ENCODE data around the gene EMSY. TPM values are rescaled to one million over a fixed set of nuclear protein-coding genes. Genes with fewer than 3 reads are reported as not detected.

Gene EMSY
- total RNA-seq, 1 experiment from 2014 or later = 52.4 TPM

GRCh38 chr11:76462317-76462716, 17.5 kb downstream of the EMSY start:
- CTCF ChIA-PET = no interaction called here
- POLR2A ChIA-PET (ENCODE audit: low non-redundant PET) = no interaction called here
- no peak overlapping the region for H3K27ac ChIP-seq (ENCODE audit: low read depth, low read length, poor library complexity, severe bottlenecking)
- no peaks in the 10 kb centered on the region for H3K27me3 ChIP-seq (replicated peaks; ENCODE audit: insufficient read depth, low read depth, low read length, poor library complexity)
- no peaks in the 10 kb centered on the region for H3K9me3 ChIP-seq (ENCODE audit: low read depth, low read length, poor library complexity, severe bottlenecking)
- TF ChIP-seq EZH2 (IDR thresholded peaks at IDR 0.05; ENCODE audit: borderline replicate concordance, low read depth, low read length, poor library complexity, severe bottlenecking) = no peak
- TF ChIP-seq CTCF (conservative IDR thresholded peaks at IDR 0.05; ENCODE audit: low read depth, low read length) = no peak
- DNase-seq (ENCODE audit: low spot score) = no peak
- BruUV-seq (replicated peaks) = no TSS peak
- no peak overlapping the region for H3K4me3 ChIP-seq (ENCODE audit: low read depth, low read length, poor library complexity, severe bottlenecking)
- intact Hi-C loops (cut with micrococcal nuclease; ENCODE audit: unreplicated experiment) = no loop called here
- no peaks in the 10 kb centered on the region for H3K4me1 ChIP-seq (ENCODE audit: insufficient read depth, low read length, poor library complexity, severe bottlenecking)
- peaks cover 15% of the 10 kb centered on the region for H3K36me3 ChIP-seq (ENCODE audit: insufficient read depth, low read length, poor library complexity, severe bottlenecking)

DNA sequence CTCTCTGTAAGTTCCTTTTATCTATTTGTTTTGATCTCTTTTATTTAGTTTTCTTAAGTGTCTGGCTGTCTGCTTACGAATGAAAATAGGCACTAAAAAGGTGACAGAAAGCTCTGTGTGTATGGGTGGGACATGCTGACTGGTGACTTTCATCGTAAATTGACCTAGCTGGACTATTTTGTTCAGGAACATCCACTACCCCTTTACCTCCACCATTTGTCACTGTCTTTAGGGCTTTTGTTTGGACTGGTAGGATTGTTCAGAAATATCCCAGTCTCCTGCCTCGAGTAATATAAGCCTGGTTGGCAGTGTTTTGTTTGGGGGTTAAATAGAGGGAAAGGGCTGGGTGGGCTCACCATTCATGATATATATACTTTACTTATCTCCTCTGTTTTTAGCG, 20.9 kb downstream of the EMSY start:
- Histone ChIP-seq H3K27ac (ENCODE audit: low read depth, low read length, poor library complexity, severe bottlenecking) (no peak overlapping the region), H3K36me3 (ENCODE audit: insufficient read depth, low read length, poor library complexity, severe bottlenecking) (peaks cover 15% of the 10 kb centered on the region), H3K4me1 (ENCODE audit: insufficient read depth, low read length, poor library complexity, severe bottlenecking) (no peaks in the 10 kb centered on the region), H3K9me3 (ENCODE audit: low read depth, low read length, poor library complexity, severe bottlenecking) (no peaks in the 10 kb centered on the region), H3K4me3 (ENCODE audit: low read depth, low read length, poor library complexity, severe bottlenecking) (no peak overlapping the region), H3K27me3 (replicated peaks; ENCODE audit: insufficient read depth, low read depth, low read length, poor library complexity) (no peaks in the 10 kb centered on the region)
- TF ChIP-seq CTCF (conservative IDR thresholded peaks at IDR 0.05; ENCODE audit: low read depth, low read length) = no peak
- no peak for TF ChIP-seq EZH2 (IDR thresholded peaks at IDR 0.05; ENCODE audit: borderline replicate concordance, low read depth, low read length, poor library complexity, severe bottlenecking)
- ChIA-PET CTCF (no interaction called here), POLR2A (ENCODE audit: low non-redundant PET) (no interaction called here)
- BruUV-seq (replicated peaks) = no TSS peak
- DNase-seq (ENCODE audit: low spot score) = no peak
- intact Hi-C loops (cut with micrococcal nuclease; ENCODE audit: unreplicated experiment) = no loop called here

GRCh38 chr11:76466666-76467065, 21.8 kb downstream of the EMSY start:
- H3K4me3 ChIP-seq (ENCODE audit: low read depth, low read length, poor library complexity, severe bottlenecking) = no peak overlapping the region
- TF ChIP-seq EZH2 (IDR thresholded peaks at IDR 0.05; ENCODE audit: borderline replicate concordance, low read depth, low read length, poor library complexity, severe bottlenecking) = no peak
- ChIA-PET POLR2A (ENCODE audit: low non-redundant PET) (interaction anchor here (0.8 kb wide), 1 partner anchor 233 kb away, joined by 3 read pairs; no protein-coding TSS in a partner anchor), CTCF (no interaction called here)
- DNase-seq (ENCODE audit: low spot score) = no peak
- H3K4me1 ChIP-seq (ENCODE audit: insufficient read depth, low read length, poor library complexity, severe bottlenecking) = no peaks in the 10 kb centered on the region
- H3K27me3 ChIP-seq (replicated peaks; ENCODE audit: insufficient read depth, low read depth, low read length, poor library complexity) = no peaks in the 10 kb centered on the region
- BruUV-seq (replicated peaks) = no TSS peak
- H3K27ac ChIP-seq (ENCODE audit: low read depth, low read length, poor library complexity, severe bottlenecking) = no peak overlapping the region
- no peaks in the 10 kb centered on the region for H3K9me3 ChIP-seq (ENCODE audit: low read depth, low read length, poor library complexity, severe bottlenecking)
- peaks cover 20% of the 10 kb centered on the region for H3K36me3 ChIP-seq (ENCODE audit: insufficient read depth, low read length, poor library complexity, severe bottlenecking)
- intact Hi-C loops (cut with micrococcal nuclease; ENCODE audit: unreplicated experiment) = no loop called here

GRCh38 chr11:76469141-76469540, 24.3 kb downstream of the EMSY start:
- Histone ChIP-seq H3K27ac (ENCODE audit: low read depth, low read length, poor library complexity, severe bottlenecking) (no peak overlapping the region), H3K36me3 (ENCODE audit: insufficient read depth, low read length, poor library complexity, severe bottlenecking) (peaks cover 36% of the 10 kb centered on the region), H3K27me3 (replicated peaks; ENCODE audit: insufficient read depth, low read depth, low read length, poor library complexity) (no peaks in the 10 kb centered on the region), H3K4me1 (ENCODE audit: insufficient read depth, low read length, poor library complexity, severe bottlenecking) (no peaks in the 10 kb centered on the region), H3K4me3 (ENCODE audit: low read depth, low read length, poor library complexity, severe bottlenecking) (no peak overlapping the region), H3K9me3 (ENCODE audit: low read depth, low read length, poor library complexity, severe bottlenecking) (no peaks in the 10 kb centered on the region)
- no TSS peak for BruUV-seq (replicated peaks)
- intact Hi-C loops (cut with micrococcal nuclease; ENCODE audit: unreplicated experiment) = no loop called here
- TF ChIP-seq EZH2 (IDR thresholded peaks at IDR 0.05; ENCODE audit: borderline replicate concordance, low read depth, low read length, poor library complexity, severe bottlenecking) (no peak), CTCF (conservative IDR thresholded peaks at IDR 0.05; ENCODE audit: low read depth, low read length) (no peak)
- POLR2A ChIA-PET (ENCODE audit: low non-redundant PET) = interaction anchor here (0.6 kb wide), 1 partner anchor 98 kb away, joined by 6 read pairs; no protein-coding TSS in a partner anchor
- DNase-seq (ENCODE audit: low spot score) = no peak
- CTCF ChIA-PET = no interaction called here
